ENCODE measurements around the gene ADRB2. TPM values are rescaled to one million over a fixed set of nuclear protein-coding genes. Genes with fewer than 3 reads are reported as not detected.

Gene ADRB2
- total and polyA plus RNA-seq, 10 of the 15 experiments (the other 5 are each of a cell fraction or from before 2014, with no cell fraction given), result 0.03 to 0.34 (median 0.18) TPM; not detected in 1

- Histone ChIP-seq H3K27ac (ENCODE audit: control insufficient read depth, insufficient read depth) (no peak overlapping the region), H4K20me1 (ENCODE audit: control insufficient read depth, insufficient read depth) (no peaks in the 10 kb centered on the region), H3K27me3 (replicated peaks in 1 of 2; ENCODE audit: control insufficient read depth in 2 of 2, insufficient read depth in 2 of 2, low read length in 1 of 2) (no peaks in the 10 kb centered on the region; a peak in 1 of 4 replicates), H3K4me2 (ENCODE audit: control insufficient read depth, insufficient read depth) (no peak overlapping the region; the same call in 1 of the 2 replicates), H3K36me3 (ENCODE audit: control insufficient read depth in 2 of 2, insufficient read depth in 2 of 2, low read length in 1 of 2) (no peaks in the 10 kb centered on the region), H3K4me1 (ENCODE audit: control insufficient read depth, insufficient read depth, low read length) (peaks cover 30% of the 10 kb centered on the region), H2AFZ (ENCODE audit: control insufficient read depth, low read depth, low read length) (no peak overlapping the region), H3K79me2 (ENCODE audit: control insufficient read depth, insufficient read depth, low read length) (no peaks in the 10 kb centered on the region), H3K4me3 (no peak overlapping the region), H3K9ac (ENCODE audit: control insufficient read depth, insufficient read depth, low read length) (no peak overlapping the region), H3K9me3 (replicated peaks; ENCODE audit: control insufficient read depth, insufficient read depth, low read length) (no peaks in the 10 kb centered on the region)
- DNase-seq (ENCODE audit: low read depth, low spot score) (no peak), ATAC-seq (no peak), FAIRE-seq (no peak)
- RAD21 ChIA-PET (ENCODE audit: unreplicated experiment), result interaction anchor here (2.9 kb wide), 1 partner anchor 12 kb away, joined by 7 read pairs; no protein-coding TSS in a partner anchor
- in situ Hi-C loops (cut with MboI), result no loop called here
- CTCF ChIA-PET, result interaction anchor here (1.2 to 5.9 kb wide), 3 partner anchors 13 to 125 kb away, joined by 4 to 37 read pairs (median 25); no protein-coding TSS in a partner anchor
- 78% methylated on average over 2 of the region's 2 CpGs for WGBS (ENCODE audit: insufficient coverage, insufficient replicate concordance, low lambda C conversion rate, missing lambda C conversion rate)
- no TSS peak for BruUV-seq (replicated peaks)
- SMC1A ChIA-PET (ENCODE audit: uncharacterized antibody, unreplicated experiment), result interaction anchor here (0.7 to 2.4 kb wide), 5 partner anchors 13 to 92 kb away, joined by 3 to 8 read pairs (median 4); no protein-coding TSS in a partner anchor
- POLR2A ChIA-PET, result interaction anchor here (1.1 kb wide), 1 partner anchor 22 kb away, joined by 3 read pairs; no protein-coding TSS in a partner anchor
- intact Hi-C loops (cut with micrococcal nuclease; ENCODE audit: unreplicated experiment), result loop anchor here (5.0 kb wide), 1 partner anchor 124 kb away; no protein-coding TSS in a partner anchor
- TF ChIP-seq RAD51 (IDR thresholded peaks at IDR 0.05) (no peak), TCF12 (IDR thresholded peaks at IDR 0.05; ENCODE audit: low read depth, low read length) (no peak), MYC (IDR thresholded peaks at IDR 0.05; ENCODE audit: insufficient read depth, insufficient read length, insufficient replicate concordance, low read length, severe bottlenecking) (no peak), CHD4 (IDR thresholded peaks at IDR 0.05) (no peak), RCOR1 (conservative IDR thresholded peaks at IDR 0.05; ENCODE audit: low read depth, low read length) (no peak), RAD21 (IDR thresholded peaks at IDR 0.05; ENCODE audit: insufficient read depth, low read depth, low read length) (no peak), SREBF1 (IDR thresholded peaks at IDR 0.05; ENCODE audit: low read length) (no peak), EP300 (IDR thresholded peaks at IDR 0.05; ENCODE audit: borderline replicate concordance in 1 of 2, control insufficient read depth in 1 of 2, low read depth in 2 of 2, low read length in 2 of 2) (no peak), ZNF217 (IDR thresholded peaks at IDR 0.05) (no peak), SMAD1 (IDR thresholded peaks at IDR 0.05; ENCODE audit: low read depth, partially characterized antibody) (no peak), NFYB (IDR thresholded peaks at IDR 0.05; ENCODE audit: insufficient read depth, low read depth, low read length) (no peak), E2F8 (IDR thresholded peaks at IDR 0.05; ENCODE audit: low read depth, partially characterized antibody) (no peak)
- TF ChIP-seq, protein P1, sequence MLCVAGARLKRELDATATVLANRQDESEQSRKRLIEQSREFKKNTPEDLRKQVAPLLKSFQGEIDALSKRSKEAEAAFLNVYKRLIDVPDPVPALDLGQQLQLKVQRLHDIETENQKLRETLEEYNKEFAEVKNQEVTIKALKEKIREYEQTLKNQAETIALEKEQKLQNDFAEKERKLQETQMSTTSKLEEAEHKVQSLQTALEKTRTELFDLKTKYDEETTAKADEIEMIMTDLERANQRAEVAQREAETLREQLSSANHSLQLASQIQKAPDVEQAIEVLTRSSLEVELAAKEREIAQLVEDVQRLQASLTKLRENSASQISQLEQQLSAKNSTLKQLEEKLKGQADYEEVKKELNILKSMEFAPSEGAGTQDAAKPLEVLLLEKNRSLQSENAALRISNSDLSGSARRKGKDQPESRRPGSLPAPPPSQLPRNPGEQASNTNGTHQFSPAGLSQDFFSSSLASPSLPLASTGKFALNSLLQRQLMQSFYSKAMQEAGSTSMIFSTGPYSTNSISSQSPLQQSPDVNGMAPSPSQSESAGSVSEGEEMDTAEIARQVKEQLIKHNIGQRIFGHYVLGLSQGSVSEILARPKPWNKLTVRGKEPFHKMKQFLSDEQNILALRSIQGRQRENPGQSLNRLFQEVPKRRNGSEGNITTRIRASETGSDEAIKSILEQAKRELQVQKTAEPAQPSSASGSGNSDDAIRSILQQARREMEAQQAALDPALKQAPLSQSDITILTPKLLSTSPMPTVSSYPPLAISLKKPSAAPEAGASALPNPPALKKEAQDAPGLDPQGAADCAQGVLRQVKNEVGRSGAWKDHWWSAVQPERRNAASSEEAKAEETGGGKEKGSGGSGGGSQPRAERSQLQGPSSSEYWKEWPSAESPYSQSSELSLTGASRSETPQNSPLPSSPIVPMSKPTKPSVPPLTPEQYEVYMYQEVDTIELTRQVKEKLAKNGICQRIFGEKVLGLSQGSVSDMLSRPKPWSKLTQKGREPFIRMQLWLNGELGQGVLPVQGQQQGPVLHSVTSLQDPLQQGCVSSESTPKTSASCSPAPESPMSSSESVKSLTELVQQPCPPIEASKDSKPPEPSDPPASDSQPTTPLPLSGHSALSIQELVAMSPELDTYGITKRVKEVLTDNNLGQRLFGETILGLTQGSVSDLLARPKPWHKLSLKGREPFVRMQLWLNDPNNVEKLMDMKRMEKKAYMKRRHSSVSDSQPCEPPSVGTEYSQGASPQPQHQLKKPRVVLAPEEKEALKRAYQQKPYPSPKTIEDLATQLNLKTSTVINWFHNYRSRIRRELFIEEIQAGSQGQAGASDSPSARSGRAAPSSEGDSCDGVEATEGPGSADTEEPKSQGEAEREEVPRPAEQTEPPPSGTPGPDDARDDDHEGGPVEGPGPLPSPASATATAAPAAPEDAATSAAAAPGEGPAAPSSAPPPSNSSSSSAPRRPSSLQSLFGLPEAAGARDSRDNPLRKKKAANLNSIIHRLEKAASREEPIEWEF (IDR thresholded peaks at IDR 0.05; ENCODE audit: insufficient replicate concordance, low read depth, low read length), result no peak
- TF ChIP-seq, protein P2, sequence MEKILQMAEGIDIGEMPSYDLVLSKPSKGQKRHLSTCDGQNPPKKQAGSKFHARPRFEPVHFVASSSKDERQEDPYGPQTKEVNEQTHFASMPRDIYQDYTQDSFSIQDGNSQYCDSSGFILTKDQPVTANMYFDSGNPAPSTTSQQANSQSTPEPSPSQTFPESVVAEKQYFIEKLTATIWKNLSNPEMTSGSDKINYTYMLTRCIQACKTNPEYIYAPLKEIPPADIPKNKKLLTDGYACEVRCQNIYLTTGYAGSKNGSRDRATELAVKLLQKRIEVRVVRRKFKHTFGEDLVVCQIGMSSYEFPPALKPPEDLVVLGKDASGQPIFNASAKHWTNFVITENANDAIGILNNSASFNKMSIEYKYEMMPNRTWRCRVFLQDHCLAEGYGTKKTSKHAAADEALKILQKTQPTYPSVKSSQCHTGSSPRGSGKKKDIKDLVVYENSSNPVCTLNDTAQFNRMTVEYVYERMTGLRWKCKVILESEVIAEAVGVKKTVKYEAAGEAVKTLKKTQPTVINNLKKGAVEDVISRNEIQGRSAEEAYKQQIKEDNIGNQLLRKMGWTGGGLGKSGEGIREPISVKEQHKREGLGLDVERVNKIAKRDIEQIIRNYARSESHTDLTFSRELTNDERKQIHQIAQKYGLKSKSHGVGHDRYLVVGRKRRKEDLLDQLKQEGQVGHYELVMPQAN (conservative IDR thresholded peaks at IDR 0.05), result no peak
Measured at GRCh38 chr5:148833122-148833521, 6.7 kb downstream of the ADRB2 start.

All from GM12878 (cell line).